Activated T-helper 1 cell treated with anti-CD3 and anti-CD28 coated beads, Interleukin-12 subunit alpha, Interleukin-12 subunit beta, Interleukin-2, Interleukin-4 antibody, amounts not matched to agents 30 ng/mL and 10 ng/mL and 1 ng/mL, durations not matched to agents 14 hours and 24 hours and 36 hours (primary cell): ENCODE results near the gene CEP41. TPM values are rescaled to one million over a fixed set of nuclear protein-coding genes. Genes with fewer than 3 reads are reported as not detected.

ENCODE experiments used
- DNase-seq: peaks from one replicate; pipeline ENCODE4 v3.0.0; 2021; ENCODE audit warnings: low spot score
- H3K27ac Mint-ChIP-seq: one replicate; pipeline ENCODE4 v1.8.0; 2021; ENCODE audit warnings: mild to moderate bottlenecking, mixed read lengths
- H3K27me3 Mint-ChIP-seq: one replicate; pipeline ENCODE4 v1.8.0; 2022; ENCODE audit warnings: mild to moderate bottlenecking, moderate library complexity, mixed read lengths; ENCODE audit not compliant: insufficient read depth
- H3K36me3 Mint-ChIP-seq: one replicate; pipeline ENCODE4 v1.8.0; 2021; ENCODE audit warnings: low read depth, mixed read lengths
- H3K4me1 Mint-ChIP-seq: one replicate; pipeline ENCODE4 v1.8.0; 2021; ENCODE audit warnings: low read depth, mixed read lengths
- H3K4me3 Mint-ChIP-seq: one replicate; pipeline ENCODE4 v1.8.0; 2021; ENCODE audit warnings: mild to moderate bottlenecking, moderate library complexity, mixed read lengths
- H3K9me3 Mint-ChIP-seq: one replicate; pipeline ENCODE4 v1.8.0; 2021; ENCODE audit warnings: mixed read lengths
- intact Hi-C: fragments of 100-400 bp; cut with micrococcal nuclease; formaldehyde crosslinking; loops from one replicate; pipeline ENCODE4 v1.15.1; 2024
- total RNA-seq: library from RNA; stranded (reverse); gene quantifications from 2 replicates; pipeline ENCODE4 v1.2.3, GENCODE V29; 2022

The CEP41 gene
- total RNA-seq = 17.1 and 17.8 TPM in 2 replicates

DNA sequence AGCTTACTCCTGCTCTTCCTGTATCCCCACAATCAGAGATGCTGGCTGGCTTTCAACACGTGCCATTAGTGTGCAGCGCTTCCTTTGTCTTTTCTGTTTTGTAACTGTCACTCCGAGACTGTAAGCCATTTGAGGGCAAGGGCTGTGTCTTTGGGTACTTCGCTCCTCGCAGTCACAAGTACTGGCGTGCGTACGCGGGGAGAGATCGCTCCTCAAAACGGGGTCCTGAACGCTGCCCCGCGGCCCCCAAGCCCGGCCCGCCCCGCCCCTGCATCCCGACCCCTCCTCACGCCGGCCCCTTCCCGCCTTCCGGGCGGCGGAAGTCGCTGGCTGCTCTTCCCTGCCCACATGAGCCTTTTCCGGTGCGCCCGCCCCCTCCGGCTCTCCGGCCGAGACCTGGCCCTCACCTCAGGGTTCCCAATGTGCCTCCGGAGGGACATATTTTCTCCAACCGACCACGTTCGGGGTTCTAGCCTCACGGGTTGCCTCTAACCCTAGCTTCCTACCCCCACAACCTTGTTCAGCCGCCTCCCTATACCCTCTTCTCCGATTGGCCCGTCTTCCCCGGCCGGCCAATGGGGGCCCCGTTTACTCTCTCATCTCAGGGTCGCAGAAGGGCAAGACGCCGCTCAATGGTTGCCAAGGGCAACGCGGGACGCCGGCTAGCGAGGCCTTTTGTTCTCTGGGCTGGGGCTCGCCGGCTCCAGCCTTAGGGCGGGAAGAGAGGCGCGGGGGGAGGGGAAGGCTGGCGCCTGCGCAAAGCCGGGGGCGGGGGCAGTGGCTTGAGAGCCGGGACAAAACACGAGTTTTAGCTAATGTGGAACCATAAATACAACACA, at the start of gene CEP41:
Gene CEP41, minus strand, starts transcription at position 490 of the 839 bp plus-strand sequence. Its CDS starts 50 bp downstream, at position 440.
- intact Hi-C loops = loop anchor here (1.0 to 5.0 kb wide), 9 partner anchors 24 to 368 kb away; partner anchors contain the start of genes COPG2, KLHDC10 and TMEM209
- H3K36me3 Mint-ChIP-seq = peaks cover 9% of the 10 kb centered on the region

GRCh38 chr7:130490311-130490791, 49.5 kb upstream of the CEP41 start:
- H3K27ac Mint-ChIP-seq = no peak overlapping the region
- H3K36me3 Mint-ChIP-seq = no peaks in the 10 kb centered on the region
- no peak for DNase-seq
- intact Hi-C loops = loop anchor here (5.0 kb wide), 1 partner anchor 708 kb away; no protein-coding TSS in a partner anchor
- peaks cover 6% of the 10 kb centered on the region for H3K9me3 Mint-ChIP-seq
- no peak overlapping the region for H3K4me3 Mint-ChIP-seq
- peaks cover 19% of the 10 kb centered on the region for H3K4me1 Mint-ChIP-seq
- H3K27me3 Mint-ChIP-seq = peaks cover 43% of the 10 kb centered on the region

More for the DNA sequence above, at the start of gene CEP41:
- peak within 1 kb of the TSS; percentile 97 for H3K4me3 Mint-ChIP-seq
- H3K27ac Mint-ChIP-seq = peak within 1 kb of the TSS; percentile 95
- peaks cover 3% of the 10 kb centered on the region for H3K9me3 Mint-ChIP-seq
- H3K27me3 Mint-ChIP-seq = no peaks in the 10 kb centered on the region
- peak; percentile 90 for DNase-seq
- peaks cover 44% of the 10 kb centered on the region for H3K4me1 Mint-ChIP-seq

- Mint-ChIP-seq H3K27ac (no peak overlapping the region), H3K36me3 (no peaks in the 10 kb centered on the region), H3K9me3 (peaks cover 6% of the 10 kb centered on the region), H3K27me3 (peaks cover 44% of the 10 kb centered on the region), H3K4me3 (no peak overlapping the region), H3K4me1 (peaks cover 25% of the 10 kb centered on the region)
- no peak for DNase-seq
- intact Hi-C loops = loop anchor here (5.0 to 10.0 kb wide), 3 partner anchors 47 to 175 kb away; partner anchors contain the start of genes CEP41 and COPG2
These were observed 48.5 kb upstream of the CEP41 start for GRCh38 chr7:130489140-130489983.

- Mint-ChIP-seq H3K9me3 (peaks cover 6% of the 10 kb centered on the region), H3K4me1 (peaks cover 25% of the 10 kb centered on the region), H3K36me3 (no peaks in the 10 kb centered on the region), H3K4me3 (no peak overlapping the region), H3K27ac (no peak overlapping the region), H3K27me3 (peaks cover 46% of the 10 kb centered on the region)
- no peak for DNase-seq
- intact Hi-C loops = loop anchor here (5.0 to 10.0 kb wide), 3 partner anchors 46 to 176 kb away; partner anchors contain the start of genes CEP41 and COPG2
These were observed 47.8 kb upstream of the CEP41 start for GRCh38 chr7:130488392-130489139.

DNA sequence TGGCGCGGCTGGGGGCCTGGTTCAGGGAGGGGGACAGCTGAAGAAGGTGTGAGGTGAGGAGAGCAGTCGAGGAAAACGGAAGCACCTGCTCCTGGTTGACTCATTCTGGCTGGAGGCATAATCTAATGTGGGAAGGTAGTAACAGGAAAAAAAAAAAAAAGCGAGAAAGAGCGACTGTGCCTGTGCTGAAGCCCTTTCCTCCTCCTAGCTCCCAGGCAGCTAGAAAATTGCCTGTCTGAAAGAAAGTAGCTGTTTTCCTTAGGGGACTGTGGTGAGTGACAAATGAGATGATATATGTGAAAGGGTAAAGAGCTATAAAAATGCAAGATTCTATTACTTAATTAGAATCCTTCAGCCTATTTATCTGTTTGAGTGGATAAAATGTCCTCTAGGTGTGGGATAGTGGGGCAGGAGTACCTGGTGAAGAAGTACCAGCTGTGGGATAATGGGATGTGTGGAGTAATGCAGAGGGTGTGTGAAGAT, 46.2 kb upstream of the CEP41 start:
- no peak overlapping the region for H3K27ac Mint-ChIP-seq
- peaks cover 21% of the 10 kb centered on the region for H3K4me1 Mint-ChIP-seq
- peaks cover 43% of the 10 kb centered on the region for H3K27me3 Mint-ChIP-seq
- no peaks in the 10 kb centered on the region for H3K36me3 Mint-ChIP-seq
- DNase-seq = no peak
- H3K9me3 Mint-ChIP-seq = no peaks in the 10 kb centered on the region
- peak overlapping the region; percentile 63 for H3K4me3 Mint-ChIP-seq
- intact Hi-C loops = loop anchor here (1.0 to 10.0 kb wide), 6 partner anchors 45 to 414 kb away; partner anchors contain the start of genes CEP41 and COPG2

GRCh38 chr7:130486114-130486953, 45.5 kb upstream of the CEP41 start:
- Mint-ChIP-seq H3K27me3 (peaks cover 41% of the 10 kb centered on the region), H3K27ac (no peak overlapping the region), H3K4me1 (peaks cover 21% of the 10 kb centered on the region), H3K9me3 (no peaks in the 10 kb centered on the region), H3K4me3 (peak overlapping the region; percentile 78), H3K36me3 (no peaks in the 10 kb centered on the region)
- DNase-seq = no peak
- intact Hi-C loops = loop anchor here (1.0 to 10.0 kb wide), 6 partner anchors 44 to 414 kb away; partner anchors contain the start of genes CEP41 and COPG2

- Mint-ChIP-seq H3K27me3 (peaks cover 36% of the 10 kb centered on the region), H3K27ac (no peak overlapping the region), H3K36me3 (no peaks in the 10 kb centered on the region), H3K4me3 (peak overlapping the region; percentile 78), H3K4me1 (peaks cover 21% of the 10 kb centered on the region), H3K9me3 (no peaks in the 10 kb centered on the region)
- intact Hi-C loops = loop anchor here (1.0 to 10.0 kb wide), 6 partner anchors 43 to 413 kb away; partner anchors contain the start of genes CEP41 and COPG2
- DNase-seq = no peak
These were observed 44.9 kb upstream of the CEP41 start for GRCh38 chr7:130485734-130486113.

DNA sequence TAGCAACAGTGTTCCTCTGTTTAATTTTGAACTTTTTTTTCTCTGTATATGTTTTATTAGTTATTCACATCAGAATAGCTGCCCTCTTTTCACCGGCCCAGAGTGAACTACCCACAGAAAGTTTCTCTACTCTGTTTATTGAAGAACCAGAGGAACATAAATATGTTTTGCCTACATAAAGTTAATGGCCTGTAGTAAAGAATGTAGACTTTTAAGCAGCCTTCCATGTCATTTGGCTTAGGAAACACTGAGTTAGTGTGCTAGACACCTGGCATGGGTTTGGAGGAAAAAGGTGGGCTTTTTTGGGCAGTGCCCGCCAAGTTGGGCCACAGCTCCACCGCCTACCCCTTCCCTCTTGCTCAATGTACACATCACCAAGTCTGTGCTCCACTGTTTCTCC, 42.2 kb upstream of the CEP41 start:
- Mint-ChIP-seq H3K36me3 (no peaks in the 10 kb centered on the region), H3K9me3 (peaks cover 10% of the 10 kb centered on the region), H3K4me3 (no peak overlapping the region), H3K27ac (no peak overlapping the region), H3K27me3 (peaks cover 29% of the 10 kb centered on the region), H3K4me1 (peaks cover 21% of the 10 kb centered on the region)
- no peak for DNase-seq
- intact Hi-C loops = loop anchor here (10.0 kb wide), 1 partner anchor 182 kb away; the partner anchor contains the start of gene COPG2

GRCh38 chr7:130481898-130482297, 41.1 kb upstream of the CEP41 start:
- Mint-ChIP-seq H3K4me3 (no peak overlapping the region), H3K27ac (no peak overlapping the region), H3K9me3 (peaks cover 13% of the 10 kb centered on the region), H3K36me3 (no peaks in the 10 kb centered on the region), H3K27me3 (peaks cover 22% of the 10 kb centered on the region), H3K4me1 (peaks cover 17% of the 10 kb centered on the region)
- DNase-seq = no peak
- intact Hi-C loops = loop anchor here (10.0 kb wide), 1 partner anchor 183 kb away; the partner anchor contains the start of gene COPG2

GRCh38 chr7:130479716-130480400, 39.0 kb upstream of the CEP41 start:
- no peaks in the 10 kb centered on the region for H3K36me3 Mint-ChIP-seq
- H3K4me1 Mint-ChIP-seq = peaks cover 1% of the 10 kb centered on the region
- intact Hi-C loops = loop anchor here (10.0 kb wide), 1 partner anchor 185 kb away; the partner anchor contains the start of gene COPG2
- H3K4me3 Mint-ChIP-seq = no peak overlapping the region
- no peak for DNase-seq
- no peak overlapping the region for H3K27ac Mint-ChIP-seq
- peaks cover 13% of the 10 kb centered on the region for H3K9me3 Mint-ChIP-seq
- peaks cover 17% of the 10 kb centered on the region for H3K27me3 Mint-ChIP-seq

- Mint-ChIP-seq H3K36me3 (no peaks in the 10 kb centered on the region), H3K4me1 (no peaks in the 10 kb centered on the region), H3K9me3 (peaks cover 13% of the 10 kb centered on the region), H3K27ac (no peak overlapping the region), H3K4me3 (no peak overlapping the region), H3K27me3 (peaks cover 14% of the 10 kb centered on the region)
- intact Hi-C loops = no loop called here
- DNase-seq = no peak
These were observed 38.2 kb upstream of the CEP41 start for GRCh38 chr7:130478991-130479390.
